Measurements from ENCODE around the gene LAG3. TPM values are rescaled to one million over a fixed set of nuclear protein-coding genes. Genes with fewer than 3 reads are reported as not detected.
A peak's percentile ranks its signal among the peaks of the same experiment; 100 is the strongest.

The LAG3 gene
- total and polyA plus RNA-seq, 2 experiments from 2014 or later = 3.7 to 4.7 TPM

DNA sequence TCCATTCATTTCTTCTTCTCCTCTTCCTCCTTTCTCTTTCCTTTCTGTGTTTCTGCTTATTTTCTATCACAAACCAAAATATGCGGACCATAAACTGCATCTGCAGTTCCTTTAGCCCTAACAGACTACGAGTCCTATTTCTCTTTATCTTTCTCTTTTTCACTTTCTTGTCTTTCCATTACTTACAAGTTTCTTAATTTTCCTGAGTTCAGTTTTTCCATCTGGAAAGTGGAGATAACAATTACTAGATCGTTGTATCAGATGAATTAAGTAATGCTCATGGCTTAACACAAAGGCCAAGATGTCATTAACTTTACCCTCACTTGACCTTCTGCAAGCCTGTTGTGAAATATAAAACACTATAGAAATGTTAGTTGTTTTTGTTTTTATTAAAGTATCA is 49.5 kb upstream of the LAG3 start:
- TF ChIP-seq ZNF331 (CRISPR knock-in tag; IDR thresholded peaks at IDR 0.05; ENCODE audit: low read depth) = no peak
- no peak for TF ChIP-seq JUNB (IDR thresholded peaks at IDR 0.05; ENCODE audit: unreplicated experiment)
- no peak for TF ChIP-seq POLR2AphosphoS5 (IDR thresholded peaks at IDR 0.05; ENCODE audit: low read depth)
- Histone ChIP-seq H3F3A (replicated peaks; ENCODE audit: low read depth) (peaks cover 11% of the 10 kb centered on the region), H3K79me2 (replicated peaks; ENCODE audit: insufficient read depth) (peaks cover 12% of the 10 kb centered on the region; the same call in 1 of the 2 replicates), H3K4me1 (ENCODE audit: insufficient read depth) (peaks cover 16% of the 10 kb centered on the region), H3K36me3 (ENCODE audit: insufficient read depth) (no peaks in the 10 kb centered on the region), H4K20me1 (replicated peaks; ENCODE audit: insufficient read depth) (no peaks in the 10 kb centered on the region), H3K27me3 (ENCODE audit: insufficient read depth) (no peaks in the 10 kb centered on the region), H3K4me3 (peak overlapping the region; percentile 54), H3K27ac (ENCODE audit: low read depth) (no peak overlapping the region), H3K4me2 (peak overlapping the region; percentile 75), H2AFZ (no peak overlapping the region), H3K9me2 (ENCODE audit: insufficient read depth) (no peaks in the 10 kb centered on the region)
- DNase-seq (ENCODE audit: low spot score) (no peak), ATAC-seq (no peak)
- peaks cover 12% of the 10 kb centered on the region for H3K4me1 Mint-ChIP-seq
- no peak overlapping the region for H3K27ac Mint-ChIP-seq
- H3K27me3 Mint-ChIP-seq (ENCODE audit: insufficient read depth, low read depth, poor library complexity) = peaks cover 17% of the 10 kb centered on the region
- H3K9me3 Mint-ChIP-seq = no peaks in the 10 kb centered on the region; the same call in 2 of the 3 replicates
- peaks cover 5% of the 10 kb centered on the region; the same call in 2 of the 3 replicates for H3K36me3 Mint-ChIP-seq (ENCODE audit: low read depth)
- H3K4me3 Mint-ChIP-seq = peak overlapping the region; percentile 84; the same call in 2 of the 3 replicates

DNA sequence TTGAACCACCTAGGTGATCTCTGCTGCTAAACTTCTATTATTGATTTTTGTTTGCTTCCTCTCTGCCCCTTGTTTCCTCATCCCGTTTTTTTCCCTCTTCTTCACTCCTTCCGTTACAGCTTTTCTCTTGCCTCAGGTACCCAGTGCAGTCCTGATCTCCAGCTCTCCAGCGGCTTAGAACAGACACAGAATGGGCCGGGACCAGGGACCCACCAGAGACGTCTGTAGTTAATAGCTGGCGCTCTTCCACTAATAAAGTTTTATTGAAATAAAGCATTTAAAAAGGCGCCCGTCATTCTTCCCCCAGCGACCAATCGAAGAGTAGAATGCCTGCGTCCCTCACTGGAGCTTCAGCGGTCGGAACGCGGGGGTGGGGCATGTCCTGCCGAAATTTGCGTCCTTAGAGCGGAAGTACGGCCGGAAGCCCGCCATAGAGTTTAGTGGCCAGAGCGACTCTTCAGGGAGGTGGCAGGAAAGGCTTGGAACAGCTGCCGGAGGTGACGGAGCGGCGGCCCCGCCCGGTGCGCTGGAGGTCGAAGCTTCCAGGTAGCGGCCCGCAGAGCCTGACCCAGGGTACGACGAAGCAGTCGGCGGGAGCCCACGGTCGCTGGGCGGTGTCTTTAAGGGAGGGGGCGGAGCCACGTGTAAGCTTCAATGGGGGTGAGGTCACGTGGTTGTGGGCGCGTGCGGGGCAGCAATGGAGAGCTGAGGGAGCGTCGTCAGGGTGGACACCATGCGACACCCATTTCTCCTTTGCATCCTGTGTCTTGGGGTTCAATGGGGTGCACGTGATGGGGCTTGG is 48.5 kb upstream of the LAG3 start, which contains the start of gene COPS7A:
Gene COPS7A, plus strand, starts transcription at position 440 of the 802 bp plus-strand sequence. CDS start 611 bp downstream, outside the sequence.
- no peaks in the 10 kb centered on the region for H3K9me2 ChIP-seq (ENCODE audit: insufficient read depth)
- 0 out of 2 replicates have a peak, but pooled peaks cover 3% of the 10 kb centered on the region for H3K36me3 ChIP-seq (ENCODE audit: insufficient read depth)
- DNase-seq (ENCODE audit: low spot score) (peak; percentile 99), ATAC-seq (peak; percentile 98)
- peaks cover 17% of the 10 kb centered on the region for H3K27me3 Mint-ChIP-seq (ENCODE audit: insufficient read depth, low read depth, poor library complexity)
- peak within 1 kb of the TSS; percentile 90 for H3K27ac ChIP-seq (ENCODE audit: low read depth)
- peaks cover 12% of the 10 kb centered on the region; the same call in 1 of the 2 replicates for H3K79me2 ChIP-seq (replicated peaks; ENCODE audit: insufficient read depth)
- peak within 1 kb of the TSS; percentile 54 for H3K4me3 ChIP-seq
- no peaks in the 10 kb centered on the region; the same call in 2 of the 3 replicates for H3K9me3 Mint-ChIP-seq
- H3K27me3 ChIP-seq (ENCODE audit: insufficient read depth) = no peaks in the 10 kb centered on the region
- H3K27ac Mint-ChIP-seq = peak within 1 kb of the TSS; percentile 96
- H3K4me1 Mint-ChIP-seq = peaks cover 12% of the 10 kb centered on the region
- H3F3A ChIP-seq (replicated peaks; ENCODE audit: low read depth) = peaks cover 11% of the 10 kb centered on the region
- H3K4me1 ChIP-seq (ENCODE audit: insufficient read depth) = peaks cover 16% of the 10 kb centered on the region
- H2AFZ ChIP-seq = peak within 1 kb of the TSS; percentile 34; the same call in 1 of the 2 replicates
- H3K36me3 Mint-ChIP-seq (ENCODE audit: low read depth) = peaks cover 11% of the 10 kb centered on the region
- peak within 1 kb of the TSS; percentile 96 for H3K4me2 ChIP-seq
- no peaks in the 10 kb centered on the region for H4K20me1 ChIP-seq (replicated peaks; ENCODE audit: insufficient read depth)
- H3K4me3 Mint-ChIP-seq = peak within 1 kb of the TSS; percentile 84
- TF ChIP-seq STAT1 (IDR thresholded peaks at IDR 0.05; ENCODE audit: unreplicated experiment) (no peak), JUNB (IDR thresholded peaks at IDR 0.05; ENCODE audit: unreplicated experiment) (no peak), CREB1 (CRISPR knock-in tag; IDR thresholded peaks at IDR 0.05; ENCODE audit: low read depth) (peak; percentile 93), EZH2 (IDR thresholded peaks at IDR 0.05; ENCODE audit: low read depth, unreplicated experiment) (no peak), ZNF114 (CRISPR knock-in tag; IDR thresholded peaks at IDR 0.05) (no peak), POLR2AphosphoS5 (IDR thresholded peaks at IDR 0.05; ENCODE audit: low read depth) (peak; percentile 68), EZH2phosphoT487 (IDR thresholded peaks at IDR 0.05; ENCODE audit: unreplicated experiment) (no peak)
- TF ChIP-seq, protein P1, sequence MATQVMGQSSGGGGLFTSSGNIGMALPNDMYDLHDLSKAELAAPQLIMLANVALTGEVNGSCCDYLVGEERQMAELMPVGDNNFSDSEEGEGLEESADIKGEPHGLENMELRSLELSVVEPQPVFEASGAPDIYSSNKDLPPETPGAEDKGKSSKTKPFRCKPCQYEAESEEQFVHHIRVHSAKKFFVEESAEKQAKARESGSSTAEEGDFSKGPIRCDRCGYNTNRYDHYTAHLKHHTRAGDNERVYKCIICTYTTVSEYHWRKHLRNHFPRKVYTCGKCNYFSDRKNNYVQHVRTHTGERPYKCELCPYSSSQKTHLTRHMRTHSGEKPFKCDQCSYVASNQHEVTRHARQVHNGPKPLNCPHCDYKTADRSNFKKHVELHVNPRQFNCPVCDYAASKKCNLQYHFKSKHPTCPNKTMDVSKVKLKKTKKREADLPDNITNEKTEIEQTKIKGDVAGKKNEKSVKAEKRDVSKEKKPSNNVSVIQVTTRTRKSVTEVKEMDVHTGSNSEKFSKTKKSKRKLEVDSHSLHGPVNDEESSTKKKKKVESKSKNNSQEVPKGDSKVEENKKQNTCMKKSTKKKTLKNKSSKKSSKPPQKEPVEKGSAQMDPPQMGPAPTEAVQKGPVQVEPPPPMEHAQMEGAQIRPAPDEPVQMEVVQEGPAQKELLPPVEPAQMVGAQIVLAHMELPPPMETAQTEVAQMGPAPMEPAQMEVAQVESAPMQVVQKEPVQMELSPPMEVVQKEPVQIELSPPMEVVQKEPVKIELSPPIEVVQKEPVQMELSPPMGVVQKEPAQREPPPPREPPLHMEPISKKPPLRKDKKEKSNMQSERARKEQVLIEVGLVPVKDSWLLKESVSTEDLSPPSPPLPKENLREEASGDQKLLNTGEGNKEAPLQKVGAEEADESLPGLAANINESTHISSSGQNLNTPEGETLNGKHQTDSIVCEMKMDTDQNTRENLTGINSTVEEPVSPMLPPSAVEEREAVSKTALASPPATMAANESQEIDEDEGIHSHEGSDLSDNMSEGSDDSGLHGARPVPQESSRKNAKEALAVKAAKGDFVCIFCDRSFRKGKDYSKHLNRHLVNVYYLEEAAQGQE (IDR thresholded peaks at IDR 0.05; ENCODE audit: unreplicated experiment) = no peak
- TF ChIP-seq, protein P2, sequence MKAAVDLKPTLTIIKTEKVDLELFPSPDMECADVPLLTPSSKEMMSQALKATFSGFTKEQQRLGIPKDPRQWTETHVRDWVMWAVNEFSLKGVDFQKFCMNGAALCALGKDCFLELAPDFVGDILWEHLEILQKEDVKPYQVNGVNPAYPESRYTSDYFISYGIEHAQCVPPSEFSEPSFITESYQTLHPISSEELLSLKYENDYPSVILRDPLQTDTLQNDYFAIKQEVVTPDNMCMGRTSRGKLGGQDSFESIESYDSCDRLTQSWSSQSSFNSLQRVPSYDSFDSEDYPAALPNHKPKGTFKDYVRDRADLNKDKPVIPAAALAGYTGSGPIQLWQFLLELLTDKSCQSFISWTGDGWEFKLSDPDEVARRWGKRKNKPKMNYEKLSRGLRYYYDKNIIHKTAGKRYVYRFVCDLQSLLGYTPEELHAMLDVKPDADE (IDR thresholded peaks at IDR 0.05) = peak; percentile 95
- TF ChIP-seq, protein P3, sequence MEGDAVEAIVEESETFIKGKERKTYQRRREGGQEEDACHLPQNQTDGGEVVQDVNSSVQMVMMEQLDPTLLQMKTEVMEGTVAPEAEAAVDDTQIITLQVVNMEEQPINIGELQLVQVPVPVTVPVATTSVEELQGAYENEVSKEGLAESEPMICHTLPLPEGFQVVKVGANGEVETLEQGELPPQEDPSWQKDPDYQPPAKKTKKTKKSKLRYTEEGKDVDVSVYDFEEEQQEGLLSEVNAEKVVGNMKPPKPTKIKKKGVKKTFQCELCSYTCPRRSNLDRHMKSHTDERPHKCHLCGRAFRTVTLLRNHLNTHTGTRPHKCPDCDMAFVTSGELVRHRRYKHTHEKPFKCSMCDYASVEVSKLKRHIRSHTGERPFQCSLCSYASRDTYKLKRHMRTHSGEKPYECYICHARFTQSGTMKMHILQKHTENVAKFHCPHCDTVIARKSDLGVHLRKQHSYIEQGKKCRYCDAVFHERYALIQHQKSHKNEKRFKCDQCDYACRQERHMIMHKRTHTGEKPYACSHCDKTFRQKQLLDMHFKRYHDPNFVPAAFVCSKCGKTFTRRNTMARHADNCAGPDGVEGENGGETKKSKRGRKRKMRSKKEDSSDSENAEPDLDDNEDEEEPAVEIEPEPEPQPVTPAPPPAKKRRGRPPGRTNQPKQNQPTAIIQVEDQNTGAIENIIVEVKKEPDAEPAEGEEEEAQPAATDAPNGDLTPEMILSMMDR (conservative IDR thresholded peaks at IDR 0.05; ENCODE audit: low read depth in 2 of 2) = peak in 1 of 2 experiments; percentile 37; a peak in 2 of 4 replicates
